Right lobe of liver (tissue), 6 donors: ENCODE data around the gene MYDGF. TPM values are rescaled to one million over a fixed set of nuclear protein-coding genes. Genes with fewer than 3 reads are reported as not detected.
A peak's percentile ranks its signal among the peaks of the same experiment; 100 is the strongest.

ENCODE experiments used
- ATAC-seq, 4 donors: fragments of 200-7000 bp; cut with Tn5 transposase; one replicate each; pipeline ENCODE4 v1.9.1; 2020; ENCODE audit warnings: mild to moderate bottlenecking in 4 of 4, moderate library complexity in 4 of 4
- DNase-seq, 3 donors: peaks; one replicate each; pipeline ENCODE4 v3.0.0-alpha.2; 2020
- H3K27ac ChIP-seq, 3 donors: fragments of 200-600 bp; one replicate each; pipeline ENCODE4 v1.8.0; 2022
- H3K27me3 ChIP-seq, 2 donors: fragments of 200-600 bp; one replicate each; pipeline ENCODE4 v1.8.0; 2022
- H3K36me3 ChIP-seq, 4 donors: fragments of 200-600 bp; sonication (generic) in 1 of 4; one replicate each; pipeline versions ENCODE4 v1.5.1 to v1.8.0; 2017 to 2022; ENCODE audit warnings: control low read depth in 1 of 4
- H3K4me1 ChIP-seq, 4 donors: fragments of 200-600 bp; sonication (generic) in 1 of 4; one replicate each; pipeline versions ENCODE4 v1.5.1 to v1.8.0; 2017 to 2022; ENCODE audit warnings: control low read depth in 1 of 4
- H3K4me3 ChIP-seq, 3 donors: fragments of 200-600 bp; one replicate each; pipeline ENCODE4 v1.8.0; 2022
- H3K9me3 ChIP-seq, 4 donors: fragments of 200-600 bp; sonication (generic) in 1 of 4; one replicate each; pipeline versions ENCODE4 v1.5.1 to v1.8.0; 2017 to 2022; ENCODE audit warnings: control low read depth in 1 of 4
- POLR2A ChIP-seq: fragments of 450-650 bp; IDR thresholded peaks from one replicate; pipeline ENCODE4 v1.6.1; 2017; ENCODE audit warnings: antibody characterized with exemption, mild to moderate bottlenecking
- WGBS: methylation state at CpG from one replicate; pipeline ENCODE4 v1.1.6; 2018; ENCODE audit warnings: low coverage, low lambda C conversion rate; ENCODE audit not compliant: insufficient coverage; ENCODE audit errors: missing lambda C conversion rate; 5-methylcytosine and 5-hydroxymethylcytosine counted together
- intact Hi-C, 2 donors: fragments of 100-400 bp; cut with DNase I; formaldehyde crosslinking; loops; one replicate each; pipeline versions ENCODE4 v1.11.2 to v1.14.1; 2022
- total RNA-seq, 6 experiments: library from RNA; depleted of rRNA in 2 of 6; stranded (reverse); fragments of >200 nt in 2 of 6; fragmentation: NEBNext Ultra II Directional in 3 of 6; extraction: Animal tissue kit (Norgen Biotek cat#: 25700) in 3 of 6; gene quantifications; one replicate each; pipeline versions ENCODE4 v1.1.0 to v1.2.4, GENCODE V29; 2016 to 2023
- TF ChIP-seq, protein P1 (sequence below), 4 donors: fragments of 200-600 bp in 3 of 4; fragments of 450-650 bp in 1 of 4; IDR thresholded peaks; one replicate each; pipeline versions ENCODE4 v1.5.1 to v1.8.0; 2016 to 2022; ENCODE audit warnings: antibody characterized with exemption in 4 of 4, mild to moderate bottlenecking in 2 of 4
- donor health status: DM: no; HTN: yes; CAD: no.
- donor health status: DM: no; HTN: no; CAD: no.
- donor health status: DM: no; HTN: no; CAD: no.
- donor health status: DM: no; HTN: yes; CAD: no.
- donor health status: DM: no; HTN: yes; CAD: no.

Gene MYDGF
- total RNA-seq, 6 experiments from 2014 or later, result 58.2 to 98.7 (median 72.2) TPM

DNA sequence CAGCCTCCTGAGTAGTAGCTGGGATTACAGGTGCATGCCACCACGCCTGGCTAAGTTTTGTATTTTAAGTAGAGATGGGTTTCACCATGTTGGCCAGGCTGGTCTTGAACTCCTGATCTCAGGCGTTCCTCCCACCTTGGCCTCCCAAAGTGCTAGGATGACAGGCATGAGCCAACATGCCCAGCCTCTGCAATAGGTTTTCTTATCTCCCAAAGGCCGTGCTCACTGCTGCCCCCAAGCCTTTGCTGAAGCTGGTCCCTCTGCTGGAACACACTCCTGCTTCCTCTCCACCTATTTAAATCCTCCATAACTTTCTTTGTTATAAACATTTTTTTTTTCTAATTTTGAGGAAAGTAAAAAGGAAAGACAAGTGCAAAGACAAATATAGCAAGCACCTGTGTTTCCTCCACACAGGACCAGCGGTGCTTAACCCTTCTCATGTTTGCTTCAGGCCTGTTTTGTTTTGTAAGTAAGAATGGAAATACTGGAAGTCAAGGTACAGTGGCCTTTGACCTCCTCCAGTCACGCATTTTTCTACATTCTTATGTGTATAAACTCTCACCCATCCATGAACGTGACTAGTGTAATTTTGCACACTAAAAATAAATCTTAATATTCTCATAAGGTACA, 45.3 kb downstream of the MYDGF start:
- DNase-seq (no peak), ATAC-seq (peak in 3 of 4 donors; percentile 44 to 71 (median 46))
- Histone ChIP-seq H3K9me3 (no peaks in the 10 kb centered on the region), H3K4me3 (no peak overlapping the region), H3K36me3 (no peaks in the 10 kb centered on the region), H3K27me3 (no peaks in the 10 kb centered on the region), H3K4me1 (no peaks in the 10 kb centered on the region), H3K27ac (no peak overlapping the region)
- 36% methylated on average over 6 of the region's 6 CpGs for WGBS
- intact Hi-C loops, result no loop called here
- no peak for TF ChIP-seq POLR2A
- TF ChIP-seq, protein P1, sequence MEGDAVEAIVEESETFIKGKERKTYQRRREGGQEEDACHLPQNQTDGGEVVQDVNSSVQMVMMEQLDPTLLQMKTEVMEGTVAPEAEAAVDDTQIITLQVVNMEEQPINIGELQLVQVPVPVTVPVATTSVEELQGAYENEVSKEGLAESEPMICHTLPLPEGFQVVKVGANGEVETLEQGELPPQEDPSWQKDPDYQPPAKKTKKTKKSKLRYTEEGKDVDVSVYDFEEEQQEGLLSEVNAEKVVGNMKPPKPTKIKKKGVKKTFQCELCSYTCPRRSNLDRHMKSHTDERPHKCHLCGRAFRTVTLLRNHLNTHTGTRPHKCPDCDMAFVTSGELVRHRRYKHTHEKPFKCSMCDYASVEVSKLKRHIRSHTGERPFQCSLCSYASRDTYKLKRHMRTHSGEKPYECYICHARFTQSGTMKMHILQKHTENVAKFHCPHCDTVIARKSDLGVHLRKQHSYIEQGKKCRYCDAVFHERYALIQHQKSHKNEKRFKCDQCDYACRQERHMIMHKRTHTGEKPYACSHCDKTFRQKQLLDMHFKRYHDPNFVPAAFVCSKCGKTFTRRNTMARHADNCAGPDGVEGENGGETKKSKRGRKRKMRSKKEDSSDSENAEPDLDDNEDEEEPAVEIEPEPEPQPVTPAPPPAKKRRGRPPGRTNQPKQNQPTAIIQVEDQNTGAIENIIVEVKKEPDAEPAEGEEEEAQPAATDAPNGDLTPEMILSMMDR (IDR thresholded peaks at IDR 0.05), result peak in 3 of 4 donors; percentile 27 to 46 (median 40)

DNA sequence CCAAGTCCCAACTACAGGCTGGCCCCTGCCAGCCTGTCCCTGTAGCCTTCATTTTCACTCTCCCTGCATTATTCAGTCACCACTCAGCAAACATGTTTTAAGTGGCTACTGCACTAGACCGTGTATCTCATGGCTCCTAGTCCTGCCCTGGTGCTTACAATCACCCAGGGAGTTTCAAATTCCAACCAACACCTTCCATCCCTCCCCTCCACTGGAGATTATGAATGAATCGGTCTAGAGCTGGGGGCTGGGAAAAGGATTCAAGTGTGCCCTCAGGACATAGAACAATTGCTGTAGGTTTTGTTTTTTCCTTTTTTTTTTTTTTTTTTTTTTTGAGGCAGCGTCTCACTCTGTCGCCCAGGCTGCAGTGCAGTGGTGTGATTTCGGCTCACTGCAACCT, 45.8 kb downstream of the MYDGF start:
- intact Hi-C loops, result no loop called here
- Histone ChIP-seq H3K9me3 (no peaks in the 10 kb centered on the region), H3K36me3 (no peaks in the 10 kb centered on the region), H3K4me1 (no peaks in the 10 kb centered on the region), H3K27ac (no peak overlapping the region), H3K4me3 (no peak overlapping the region), H3K27me3 (no peaks in the 10 kb centered on the region)
- TF ChIP-seq, protein P1 (IDR thresholded peaks at IDR 0.05), result no peak
- TF ChIP-seq POLR2A, result no peak
- DNase-seq (no peak), ATAC-seq (no peak)
- WGBS, result 87% methylated on average over 5 of the region's 5 CpGs

- Histone ChIP-seq H3K4me1 (no peaks in the 10 kb centered on the region), H3K27ac (no peak overlapping the region), H3K4me3 (no peak overlapping the region), H3K9me3 (no peaks in the 10 kb centered on the region), H3K27me3 (no peaks in the 10 kb centered on the region), H3K36me3 (no peaks in the 10 kb centered on the region)
- intact Hi-C loops, result no loop called here
- 60% methylated on average over 11 of the region's 12 CpGs for WGBS
- ATAC-seq, result peak in 2 of 4 donors; percentile 34 to 35
- no peak for TF ChIP-seq POLR2A
- no peak for DNase-seq
Observed at GRCh38 chr19:4622695-4623421, 47.3 kb downstream of the MYDGF start.

DNA sequence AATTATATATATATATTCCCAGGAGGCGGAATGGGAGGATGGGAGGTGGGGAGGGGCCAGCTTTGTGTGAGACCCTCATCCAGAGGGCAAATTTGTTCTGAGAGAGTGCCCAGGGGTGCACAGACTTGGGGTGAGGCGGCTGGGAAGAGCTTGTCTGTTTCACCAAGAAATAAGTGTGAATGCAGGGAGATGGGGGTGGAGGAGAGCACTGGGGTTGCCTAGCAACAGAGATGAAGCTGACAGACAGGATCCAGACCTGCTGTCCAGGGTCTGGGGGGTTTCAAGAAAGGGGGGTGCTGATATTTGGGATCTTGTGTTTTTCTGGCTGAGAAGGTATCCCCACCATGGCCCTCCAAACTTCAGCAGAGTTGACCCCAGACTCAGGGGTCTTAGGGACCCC, 49.5 kb downstream of the MYDGF start:
- Histone ChIP-seq H3K4me1 (no peaks in the 10 kb centered on the region), H3K4me3 (no peak overlapping the region), H3K36me3 (no peaks in the 10 kb centered on the region), H3K9me3 (no peaks in the 10 kb centered on the region), H3K27me3 (no peaks in the 10 kb centered on the region), H3K27ac (no peak overlapping the region)
- intact Hi-C loops, result no loop called here
- no peak for ATAC-seq
- DNase-seq, result no peak
- TF ChIP-seq, protein P1 (IDR thresholded peaks at IDR 0.05), result no peak
- no peak for TF ChIP-seq POLR2A
- 70% methylated on average over 2 of the region's 2 CpGs for WGBS

- no peaks in the 10 kb centered on the region for H3K4me1 ChIP-seq
- TF ChIP-seq, protein P1 (IDR thresholded peaks at IDR 0.05), result no peak
- TF ChIP-seq POLR2A, result no peak
- no peak overlapping the region for H3K27ac ChIP-seq
- DNase-seq, result no peak
- intact Hi-C loops, result no loop called here
- no peak for ATAC-seq
- H3K4me3 ChIP-seq, result no peak overlapping the region
- H3K9me3 ChIP-seq, result no peaks in the 10 kb centered on the region
- H3K36me3 ChIP-seq, result no peaks in the 10 kb centered on the region
- 52% methylated on average over 8 of the region's 17 CpGs for WGBS
- no peaks in the 10 kb centered on the region for H3K27me3 ChIP-seq
Observed at GRCh38 chr19:4619668-4620294, 50.4 kb downstream of the MYDGF start.
